Coronary artery (tissue), 2 donors: ENCODE measurements around the gene BCL2.
A peak's percentile ranks its signal among the peaks of the same experiment; 100 is the strongest.

ENCODE experiments used
- DNase-seq: peaks from one replicate; pipeline ENCODE4 v3.0.0-alpha.2; 2017; ENCODE audit warnings: low spot score
- H3K27ac ChIP-seq, 2 donors: fragments of 200-600 bp; sonication (generic); one replicate each; pipeline ENCODE4 v1.5.1; 2016 to 2019
- H3K4me3 ChIP-seq: fragments of 200-600 bp; sonication (generic); 2 replicates; pipeline ENCODE4 v1.5.1; 2016; ENCODE audit warnings: mild to moderate bottlenecking, moderate library complexity
- TF ChIP-seq, protein P1 (sequence below): fragments of 200-600 bp; sonication (generic); IDR thresholded peaks from one replicate; pipeline ENCODE4 v1.5.1; 2019; ENCODE audit warnings: antibody characterized with exemption

Gene BCL2

DNA sequence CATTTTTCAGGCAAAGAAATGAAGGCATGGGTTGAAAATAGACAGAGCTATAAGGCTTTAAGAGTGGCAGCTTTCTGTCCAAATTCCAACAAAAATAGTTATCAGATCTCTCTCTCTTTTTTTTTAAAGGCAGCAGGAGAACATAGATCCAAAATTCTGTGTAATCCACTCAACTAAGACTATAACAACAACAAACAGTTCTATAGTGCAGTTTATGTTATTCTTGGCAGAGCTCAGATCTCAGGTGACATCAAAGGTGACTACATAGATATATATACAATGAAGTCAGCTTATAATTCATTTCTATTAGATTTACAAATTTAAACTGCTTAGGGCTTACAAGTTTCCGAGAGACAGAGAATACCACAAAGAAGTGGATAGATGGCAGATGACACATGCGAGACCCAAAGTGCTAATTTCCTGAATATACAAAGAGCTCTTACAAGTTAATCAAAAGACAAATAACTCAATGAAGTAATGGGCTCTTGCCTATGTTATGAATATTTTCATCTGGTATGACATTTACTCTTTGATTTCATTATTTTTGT, 223.2 kb downstream of the BCL2 start:
- no peak for DNase-seq
- Histone ChIP-seq H3K27ac (no peak overlapping the region), H3K4me3 (no peak overlapping the region)
- TF ChIP-seq, protein P1, sequence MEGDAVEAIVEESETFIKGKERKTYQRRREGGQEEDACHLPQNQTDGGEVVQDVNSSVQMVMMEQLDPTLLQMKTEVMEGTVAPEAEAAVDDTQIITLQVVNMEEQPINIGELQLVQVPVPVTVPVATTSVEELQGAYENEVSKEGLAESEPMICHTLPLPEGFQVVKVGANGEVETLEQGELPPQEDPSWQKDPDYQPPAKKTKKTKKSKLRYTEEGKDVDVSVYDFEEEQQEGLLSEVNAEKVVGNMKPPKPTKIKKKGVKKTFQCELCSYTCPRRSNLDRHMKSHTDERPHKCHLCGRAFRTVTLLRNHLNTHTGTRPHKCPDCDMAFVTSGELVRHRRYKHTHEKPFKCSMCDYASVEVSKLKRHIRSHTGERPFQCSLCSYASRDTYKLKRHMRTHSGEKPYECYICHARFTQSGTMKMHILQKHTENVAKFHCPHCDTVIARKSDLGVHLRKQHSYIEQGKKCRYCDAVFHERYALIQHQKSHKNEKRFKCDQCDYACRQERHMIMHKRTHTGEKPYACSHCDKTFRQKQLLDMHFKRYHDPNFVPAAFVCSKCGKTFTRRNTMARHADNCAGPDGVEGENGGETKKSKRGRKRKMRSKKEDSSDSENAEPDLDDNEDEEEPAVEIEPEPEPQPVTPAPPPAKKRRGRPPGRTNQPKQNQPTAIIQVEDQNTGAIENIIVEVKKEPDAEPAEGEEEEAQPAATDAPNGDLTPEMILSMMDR, result no peak

DNA sequence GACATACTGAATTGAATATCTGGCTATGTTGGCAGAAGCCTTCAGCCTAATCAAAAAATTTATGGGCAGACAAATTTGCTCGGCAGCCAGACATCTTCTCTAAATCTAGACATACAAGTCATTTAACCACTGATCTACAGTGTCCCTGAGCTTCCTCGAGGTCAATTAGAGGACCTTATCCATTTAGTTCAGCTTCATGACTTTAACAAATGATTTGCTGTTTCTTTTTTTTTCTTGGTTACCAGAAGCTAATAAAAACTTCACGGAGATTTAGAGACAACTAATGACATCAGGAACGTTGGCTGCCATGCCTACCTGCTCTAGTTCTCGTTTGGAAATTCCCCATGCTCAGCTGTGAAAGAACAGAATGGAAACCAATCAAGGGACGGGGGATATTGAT, 223.8 kb downstream of the BCL2 start:
- no peak for DNase-seq
- H3K27ac ChIP-seq, result no peak overlapping the region
- TF ChIP-seq, protein P1, result no peak
- no peak overlapping the region for H3K4me3 ChIP-seq

DNA sequence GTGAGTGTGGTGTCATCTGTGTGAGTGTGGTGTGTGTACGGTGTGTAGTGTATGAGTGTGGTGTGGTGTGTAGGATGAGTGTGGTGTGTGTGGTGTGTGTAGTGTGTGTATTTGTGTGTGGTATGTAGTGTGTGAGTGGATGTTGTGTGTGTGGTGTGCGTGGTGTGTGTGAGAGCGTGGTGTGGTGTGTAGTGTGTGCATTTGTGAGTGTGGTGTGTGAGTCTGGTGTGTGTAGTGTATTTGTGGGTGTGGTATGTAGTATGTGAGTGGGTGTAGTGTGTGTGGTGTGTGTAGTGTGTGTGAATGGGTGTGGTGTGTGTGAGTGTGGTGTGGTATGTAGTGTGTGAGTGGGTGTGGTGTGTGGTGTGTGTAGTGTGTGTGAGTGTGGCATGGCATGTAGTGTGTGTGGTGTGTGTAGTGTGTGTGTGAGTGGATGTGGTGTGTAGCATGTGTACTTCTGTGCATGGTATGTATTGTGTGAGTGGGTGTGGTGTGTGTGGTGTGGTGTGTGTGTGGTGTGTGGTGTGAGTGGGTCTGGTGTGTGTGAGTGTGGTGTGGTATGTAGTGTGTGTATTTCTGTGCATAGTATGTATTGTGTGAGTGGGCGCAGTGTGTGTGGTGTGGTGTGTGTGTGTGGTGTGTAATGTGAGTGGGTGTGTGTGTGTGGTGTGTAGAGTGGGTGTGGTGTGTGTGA, 227.8 kb downstream of the BCL2 start:
- TF ChIP-seq, protein P1, result no peak
- Histone ChIP-seq H3K27ac (no peak overlapping the region), H3K4me3 (no peak overlapping the region)
- DNase-seq, result peak; percentile 31

DNA sequence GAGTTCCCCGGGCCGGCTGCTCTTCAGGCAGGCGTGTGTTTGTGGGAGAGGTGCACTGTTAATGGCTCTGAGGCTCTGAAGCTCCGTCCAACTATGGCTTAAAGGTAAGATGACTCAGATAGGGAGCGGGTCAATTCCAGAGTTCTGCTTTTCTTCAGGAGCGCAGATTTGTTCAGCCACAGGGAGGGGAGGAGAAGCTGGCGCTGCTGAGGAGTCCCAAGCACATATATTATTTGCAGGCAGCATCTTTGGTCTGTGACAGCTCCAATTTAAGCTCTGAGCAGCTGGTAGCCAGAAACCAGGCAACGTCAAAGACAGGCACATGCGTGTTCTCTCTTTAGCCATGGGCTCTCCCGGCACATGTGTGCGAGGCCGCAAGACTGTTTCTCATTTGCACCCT, 229.2 kb downstream of the BCL2 start:
- H3K4me3 ChIP-seq, result no peak overlapping the region
- no peak overlapping the region for H3K27ac ChIP-seq
- TF ChIP-seq, protein P1, result no peak
- DNase-seq, result peak; percentile 35

- DNase-seq, result peak; percentile 58
- Histone ChIP-seq H3K27ac (no peak overlapping the region), H3K4me3 (no peak overlapping the region)
- TF ChIP-seq, protein P1, result no peak
These were observed 230.5 kb downstream of the BCL2 start for GRCh38 chr18:63089041-63089440.

DNA sequence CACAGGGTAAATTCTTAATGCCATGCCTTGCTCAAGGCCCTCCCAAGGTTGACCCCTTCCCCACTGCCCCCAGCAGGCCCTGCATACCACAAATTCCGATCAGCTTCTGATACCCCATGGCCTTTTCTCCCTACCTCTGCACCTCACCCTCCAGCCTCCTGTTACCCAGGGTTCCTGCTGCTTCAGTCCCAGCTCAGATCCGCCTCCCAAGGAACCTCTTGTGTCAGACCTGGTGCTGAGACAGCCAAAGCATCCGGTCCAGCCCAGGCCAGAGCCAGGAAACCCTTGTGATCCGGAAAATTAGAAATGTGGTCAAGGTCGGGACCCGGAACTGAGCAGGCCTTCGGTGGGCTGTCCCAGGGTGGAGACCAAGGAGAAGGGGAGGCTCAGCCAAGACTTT, 231.3 kb downstream of the BCL2 start:
- TF ChIP-seq, protein P1, result no peak
- DNase-seq, result no peak
- Histone ChIP-seq H3K4me3 (no peak overlapping the region), H3K27ac (no peak overlapping the region)
